Endothelial cell of umbilical vein (primary cell): Measurements from ENCODE around the gene C1orf116. TPM values are rescaled to one million over a fixed set of nuclear protein-coding genes. Genes with fewer than 3 reads are reported as not detected.

Experiments
- BruUV-seq: library from RNA; stranded (reverse); fragments of 400-500 nt; replicated peaks from 2 replicates; lab custom pipeline; 2021; lab: Mats Ljungman, UMichigan
- CTCF ChIA-PET: fragments of 300-600, 350-600 bp; sonication (Branson Sonifier 250); formaldehyde crosslinking; loops from one replicate; lab custom pipeline; 2021; ENCODE audit warnings: antibody characterized with exemption, inconsistent platforms; lab: Charles Lee
- POLR2A ChIA-PET: fragments of 300-600, 350-600 bp; sonication (Branson Sonifier 250); formaldehyde crosslinking; loops from one replicate; lab custom pipeline; 2021; ENCODE audit warnings: antibody characterized with exemption, inconsistent platforms; lab: Charles Lee
- DNase-seq: peaks from one replicate; pipeline ENCODE4 v3.0.0-alpha.2; 2011; ENCODE audit warnings: low read depth, low spot score
- FAIRE-seq: peaks from 2 replicates; lab custom pipeline; 2011; peaks lifted over from hg19 to GRCh38; lab: Jason Lieb, UNC
- H2AFZ ChIP-seq: 2 replicates; pipeline ENCODE4 v1.6.0; 2012; ENCODE audit warnings: low read depth, low read length, control low read depth, inconsistent platforms
- H3K27ac ChIP-seq: 2 replicates; pipeline ENCODE4 v1.5.1; 2011; ENCODE audit warnings: low read depth, mild to moderate bottlenecking, control low read depth, low read length, moderate library complexity; ENCODE audit not compliant: insufficient read depth
- H3K27me3 ChIP-seq, 2 experiments: 2 replicates each; pipeline versions ENCODE4 v1.6.0 to v1.6.1; 2011; ENCODE audit warnings: low read length in 2 of 2, mixed read lengths in 1 of 2; ENCODE audit not compliant: control insufficient read depth in 2 of 2, insufficient read depth in 2 of 2
- H3K36me3 ChIP-seq, 2 experiments: 2 replicates in 1 of 2; 3 replicates in 1 of 2; pipeline ENCODE4 v1.5.1; 2011; ENCODE audit warnings: low read length in 2 of 2, mild to moderate bottlenecking in 1 of 2, moderate library complexity in 1 of 2; ENCODE audit not compliant: control insufficient read depth in 2 of 2, insufficient read depth in 2 of 2; ENCODE audit errors: extremely low read depth in 1 of 2
- H3K4me1 ChIP-seq: 3 replicates; pipeline ENCODE4 v1.5.1; 2011; ENCODE audit warnings: mild to moderate bottlenecking, low read length; ENCODE audit not compliant: control insufficient read depth, insufficient read depth; ENCODE audit errors: extremely low read depth
- H3K4me2 ChIP-seq: 2 replicates; pipeline ENCODE4 v1.6.1; 2011; ENCODE audit warnings: low read length, control low read depth, mixed read lengths; ENCODE audit not compliant: insufficient read depth
- H3K4me3 ChIP-seq, 3 experiments: fragments of 200-600 bp in 1 of 3; sonication (generic), shearing (Covaris generic) in 1 of 3; replicated peaks in 1 of 3; 2 replicates each; pipeline ENCODE4 v1.5.1; 2011 to 2016; ENCODE audit warnings: control low read depth in 3 of 3, low read length in 3 of 3, mild to moderate bottlenecking in 2 of 3, inconsistent platforms in 1 of 3, low read depth in 1 of 3, moderate library complexity in 1 of 3; ENCODE audit not compliant: insufficient read depth in 1 of 3
- H3K79me2 ChIP-seq: 2 replicates; pipeline ENCODE4 v1.6.0; 2012; ENCODE audit warnings: low read length, inconsistent platforms; ENCODE audit not compliant: control insufficient read depth, insufficient read depth
- H3K9ac ChIP-seq: replicated peaks from 2 replicates; pipeline ENCODE3; 2011; ENCODE audit warnings: low read length, control low read depth; ENCODE audit not compliant: insufficient read depth; ENCODE audit errors: extremely low read depth
- H3K9me1 ChIP-seq: replicated peaks from 3 replicates; pipeline ENCODE4 v1.6.0; 2011; ENCODE audit warnings: mild to moderate bottlenecking, low read length; ENCODE audit not compliant: control insufficient read depth, insufficient read depth; ENCODE audit errors: extremely low read depth
- H3K9me3 ChIP-seq: replicated peaks from 2 replicates; pipeline ENCODE4 v1.5.1; 2012; ENCODE audit warnings: low read length, inconsistent platforms; ENCODE audit not compliant: control insufficient read depth, insufficient read depth
- H4K20me1 ChIP-seq: replicated peaks from 2 replicates; pipeline ENCODE3; 2011; ENCODE audit warnings: mild to moderate bottlenecking, low read length; ENCODE audit not compliant: control insufficient read depth, insufficient read depth; ENCODE audit errors: extremely low read depth
- CTCF ChIP-seq, 2 donors: IDR thresholded peaks; 1 replicate in 1 of 2; 2 replicates in 1 of 2; pipeline ENCODE4 v1.5.1; 2011; ENCODE audit warnings: low read length in 2 of 2, mild to moderate bottlenecking in 2 of 2, moderate library complexity in 2 of 2, control low read depth in 1 of 2, inconsistent platforms in 1 of 2, low read depth in 1 of 2; ENCODE audit not compliant: insufficient read depth in 1 of 2; ENCODE audit errors: extremely low read depth in 1 of 2
- EZH2 ChIP-seq: IDR thresholded peaks from 2 replicates; pipeline ENCODE4 v1.6.1; 2012; ENCODE audit warnings: borderline replicate concordance, low read depth, mild to moderate bottlenecking, moderate library complexity, low read length, inconsistent platforms; ENCODE audit not compliant: severe bottlenecking
- FOS ChIP-seq: IDR thresholded peaks from 2 replicates; pipeline ENCODE4 v1.6.1; 2011; ENCODE audit warnings: mild to moderate bottlenecking, low read length, moderate library complexity, borderline replicate concordance; ENCODE audit not compliant: insufficient read depth
- GATA2 ChIP-seq: IDR thresholded peaks from 2 replicates; pipeline ENCODE4 v1.7.0; 2011; ENCODE audit warnings: low read depth, mild to moderate bottlenecking, moderate library complexity, mixed read lengths, low read length; ENCODE audit not compliant: insufficient read length, insufficient read depth
- JUN ChIP-seq: IDR thresholded peaks from 2 replicates; pipeline ENCODE4 v1.6.1; 2011; ENCODE audit warnings: borderline replicate concordance, low read depth; ENCODE audit not compliant: insufficient read length, insufficient read depth
- MAX ChIP-seq: IDR thresholded peaks from 2 replicates; pipeline ENCODE4 v1.6.1; 2011; ENCODE audit not compliant: insufficient read depth, insufficient read length
- MYC ChIP-seq: IDR thresholded peaks from one replicate; pipeline ENCODE4 v1.6.1; 2011; ENCODE audit warnings: mild to moderate bottlenecking, low read depth, low read length
- POLR2A ChIP-seq: IDR thresholded peaks from 2 replicates; pipeline ENCODE4 v1.6.1; 2012; ENCODE audit warnings: low read depth, mild to moderate bottlenecking, control low read depth, low read length
- POLR2AphosphoS5 ChIP-seq: IDR thresholded peaks from 2 replicates; pipeline ENCODE4 v1.6.1; 2012; ENCODE audit warnings: low read depth, mild to moderate bottlenecking, control low read depth, low read length, moderate library complexity; ENCODE audit not compliant: insufficient read depth
- dilution Hi-C: fragments of 300-500 bp; cut with MboI; formaldehyde crosslinking; loops from one replicate; pipeline ENCODE4 v1.15.0; 2019; ENCODE audit warnings: low sequenced_read_pairs; ENCODE audit not compliant: extremely low pct_ligation_motif_present
- intact Hi-C: fragments of 100-400 bp; cut with micrococcal nuclease; formaldehyde crosslinking; loops from one replicate; pipeline ENCODE4 v1.10.0; 2022
- polyA plus RNA-seq, 4 experiments: library from polyadenylated mRNA; depleted of rRNA in 3 of 4; stranded (reverse) in 3 of 4; unstranded in 1 of 4; fragments of >200 nt; gene quantifications; 2 replicates each; pipeline versions ENCODE4 v1.2.1 to v1.2.3, GENCODE V29; 2011 to 2012; ENCODE audit warnings: missing spikeins in 1 of 4
- total RNA-seq: library from RNA; stranded (reverse); gene quantifications from 2 replicates; pipeline ENCODE4 v1.2.3, GENCODE V29; 2021

The C1orf116 gene
- total and polyA plus RNA-seq, 2 donors (not counting 3 experiments of a cell fraction or from before 2014, with no cell fraction given), result 0.07 TPM; not detected in 1

- no peaks in the 10 kb centered on the region for H3K36me3 ChIP-seq
- FAIRE-seq (peak; percentile 59), DNase-seq (peak; percentile 27)
- dilution Hi-C loops (no loop called here), intact Hi-C loops (loop anchor here (1.0 to 5.0 kb wide), 2 partner anchors 47 to 255 kb away; no protein-coding TSS in a partner anchor)
- no TSS peak for BruUV-seq
- ChIA-PET POLR2A (no interaction called here), CTCF (interaction anchor here (0.8 to 4.1 kb wide), 23 partner anchors 9 to 517 kb away, joined by 3 to 34 read pairs (median 6); partner anchors contain the start of genes DYRK3 and FCAMR)
- H2AFZ ChIP-seq, result no peak overlapping the region
- no peak overlapping the region for H3K9ac ChIP-seq
- H3K4me3 ChIP-seq, result no peak overlapping the region
- no peaks in the 10 kb centered on the region for H3K9me1 ChIP-seq
- H3K27me3 ChIP-seq, result peaks cover 6 to 12% of the 10 kb centered on the region in 2 experiments
- H3K9me3 ChIP-seq, result no peaks in the 10 kb centered on the region
- H3K79me2 ChIP-seq, result no peaks in the 10 kb centered on the region
- no peaks in the 10 kb centered on the region for H4K20me1 ChIP-seq
- no peak for TF ChIP-seq GATA2
- peak; percentile 27 to 44 for TF ChIP-seq CTCF (IDR thresholded peaks at IDR 0.05; ENCODE audit: extremely low read depth in 1 of 2, insufficient read depth in 1 of 2, low read depth in 1 of 2, low read length in 2 of 2)
- no peaks in the 10 kb centered on the region for H3K4me1 ChIP-seq
- H3K27ac ChIP-seq, result no peak overlapping the region
- H3K4me2 ChIP-seq, result no peak overlapping the region
These were observed 50.3 kb downstream of the C1orf116 start for GRCh38 chr1:206982216-206982615.

GRCh38 chr1:206979379-206980043, 53.0 kb downstream of the C1orf116 start:
- Histone ChIP-seq H3K79me2 (no peaks in the 10 kb centered on the region), H3K9me1 (no peaks in the 10 kb centered on the region), H3K4me2 (no peak overlapping the region), H3K27ac (no peak overlapping the region), H3K4me1 (no peaks in the 10 kb centered on the region), H3K9me3 (no peaks in the 10 kb centered on the region), H2AFZ (no peak overlapping the region), H3K4me3 (no peak overlapping the region), H3K36me3 (no peaks in the 10 kb centered on the region), H3K9ac (no peak overlapping the region), H3K27me3 (peaks cover 5 to 10% of the 10 kb centered on the region in 2 experiments), H4K20me1 (no peaks in the 10 kb centered on the region)
- TF ChIP-seq POLR2A (no peak), MAX (no peak), FOS (no peak), EZH2 (no peak), JUN (no peak), POLR2AphosphoS5 (no peak), MYC (no peak), CTCF (IDR thresholded peaks at IDR 0.05; ENCODE audit: extremely low read depth in 1 of 2, insufficient read depth in 1 of 2, low read depth in 1 of 2, low read length in 2 of 2) (peak; percentile 17 to 40)
- dilution Hi-C loops (no loop called here), intact Hi-C loops (loop anchor here (5.0 kb wide), 1 partner anchor 252 kb away; no protein-coding TSS in a partner anchor)
- no TSS peak for BruUV-seq
- CTCF ChIA-PET, result interaction anchor here (0.7 to 4.1 kb wide), 5 partner anchors 9 to 315 kb away, joined by 3 to 34 read pairs (median 3); no protein-coding TSS in a partner anchor
- DNase-seq (no peak), FAIRE-seq (peak; percentile 42)
- POLR2A ChIA-PET, result no interaction called here
